DND-41 (cell line): ENCODE measurements around the gene CEMP1.
A peak's percentile ranks its signal among the peaks of the same experiment; 100 is the strongest.

Experiments
- ATAC-seq: fragments of 200-7000 bp; cut with Tn5 transposase; 3 replicates; pipeline ENCODE4 v1.9.1; 2021; ENCODE audit warnings: low read depth; ENCODE audit not compliant: insufficient read depth
- DNase-seq: peaks from one replicate; pipeline ENCODE4 v3.0.0-alpha.2; 2020
- H2AFZ ChIP-seq: 2 replicates; pipeline ENCODE4 v1.6.0; 2012; ENCODE audit warnings: low read depth, low read length
- H3K27ac ChIP-seq: 2 replicates; pipeline ENCODE4 v1.5.1; 2012; ENCODE audit warnings: low read length, inconsistent platforms
- H3K27me3 ChIP-seq: fragments of 200-600 bp; sonication (generic); 2 replicates; pipeline ENCODE4 v1.6.0; 2012; ENCODE audit warnings: low read length, mild to moderate bottlenecking, inconsistent platforms; ENCODE audit not compliant: insufficient read depth, poor library complexity
- H3K36me3 ChIP-seq: 2 replicates; pipeline ENCODE4 v1.5.1; 2012; ENCODE audit warnings: low read length, inconsistent platforms; ENCODE audit not compliant: insufficient read depth
- H3K4me1 ChIP-seq: 2 replicates; pipeline ENCODE4 v1.5.1; 2012; ENCODE audit warnings: mild to moderate bottlenecking, low read length; ENCODE audit not compliant: insufficient read depth
- H3K4me2 ChIP-seq: 2 replicates; pipeline ENCODE4 v1.6.0; 2012; ENCODE audit warnings: mild to moderate bottlenecking, moderate library complexity, low read length, inconsistent platforms; ENCODE audit not compliant: insufficient read depth
- H3K4me3 ChIP-seq, 2 experiments: fragments of 200-600 bp in 1 of 2; shearing (Covaris generic) in 1 of 2; 2 replicates each; pipeline ENCODE4 v1.5.1; 2012 to 2016; ENCODE audit warnings: inconsistent platforms in 2 of 2, low read length in 2 of 2, mild to moderate bottlenecking in 2 of 2, low read depth in 1 of 2, moderate library complexity in 1 of 2
- H3K79me2 ChIP-seq: 2 replicates; pipeline ENCODE4 v1.6.0; 2012; ENCODE audit warnings: low read length, inconsistent platforms; ENCODE audit not compliant: insufficient read depth
- H3K9ac ChIP-seq: 2 replicates; pipeline ENCODE4 v1.6.0; 2012; ENCODE audit warnings: low read depth, mild to moderate bottlenecking, inconsistent platforms, low read length, moderate library complexity
- H3K9me3 ChIP-seq: 2 replicates; pipeline ENCODE4 v1.5.1; 2012; ENCODE audit warnings: low read length, moderate library complexity, mild to moderate bottlenecking, inconsistent platforms; ENCODE audit not compliant: insufficient read depth, severe bottlenecking
- H4K20me1 ChIP-seq: 2 replicates; pipeline ENCODE4 v1.6.0; 2012; ENCODE audit warnings: low read length; ENCODE audit not compliant: insufficient read depth
- EZH2 ChIP-seq: IDR thresholded peaks from 3 replicates; pipeline ENCODE4 v1.6.1; 2012; ENCODE audit warnings: borderline replicate concordance, low read depth, mild to moderate bottlenecking, moderate library complexity, low read length, inconsistent platforms; ENCODE audit not compliant: severe bottlenecking
- TF ChIP-seq, protein P1 (sequence below): IDR thresholded peaks from 2 replicates; pipeline ENCODE4 v1.5.1; 2012; ENCODE audit warnings: borderline replicate concordance, low read length, moderate library complexity, mild to moderate bottlenecking; ENCODE audit not compliant: poor library complexity, severe bottlenecking; ENCODE audit errors: extremely low read depth

Gene CEMP1

DNA sequence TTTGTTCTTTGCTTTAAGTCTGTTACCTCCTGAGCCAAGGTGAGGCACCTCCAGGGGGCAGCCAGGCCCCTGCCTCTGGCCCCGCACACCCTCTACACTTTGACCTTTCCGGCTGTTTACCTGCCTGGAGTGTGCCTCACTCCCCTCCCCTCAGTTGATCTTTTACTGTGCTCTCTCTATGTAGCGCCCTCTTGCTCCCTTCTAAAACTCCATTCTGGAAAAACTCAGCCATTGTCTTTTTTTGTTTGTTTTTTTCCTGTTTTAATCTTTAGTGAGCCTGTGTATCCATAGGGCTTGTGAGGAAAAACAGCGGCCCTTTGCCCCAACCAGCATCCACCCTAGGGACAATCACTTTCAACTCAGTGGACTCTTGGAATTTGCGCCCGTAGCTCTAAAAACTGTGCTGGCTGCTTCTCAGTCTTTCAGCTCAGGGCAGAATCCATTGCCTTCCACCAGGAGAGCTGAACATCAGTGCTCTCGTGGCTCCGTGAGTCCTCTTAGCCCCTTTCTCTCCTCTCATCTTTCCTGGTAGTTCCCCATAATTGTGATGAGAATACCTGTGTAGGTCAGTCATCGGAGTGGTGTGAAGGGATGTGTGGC, 6.8 kb downstream of the CEMP1 start:
- no peaks in the 10 kb centered on the region for H3K27me3 ChIP-seq
- TF ChIP-seq, protein P1, sequence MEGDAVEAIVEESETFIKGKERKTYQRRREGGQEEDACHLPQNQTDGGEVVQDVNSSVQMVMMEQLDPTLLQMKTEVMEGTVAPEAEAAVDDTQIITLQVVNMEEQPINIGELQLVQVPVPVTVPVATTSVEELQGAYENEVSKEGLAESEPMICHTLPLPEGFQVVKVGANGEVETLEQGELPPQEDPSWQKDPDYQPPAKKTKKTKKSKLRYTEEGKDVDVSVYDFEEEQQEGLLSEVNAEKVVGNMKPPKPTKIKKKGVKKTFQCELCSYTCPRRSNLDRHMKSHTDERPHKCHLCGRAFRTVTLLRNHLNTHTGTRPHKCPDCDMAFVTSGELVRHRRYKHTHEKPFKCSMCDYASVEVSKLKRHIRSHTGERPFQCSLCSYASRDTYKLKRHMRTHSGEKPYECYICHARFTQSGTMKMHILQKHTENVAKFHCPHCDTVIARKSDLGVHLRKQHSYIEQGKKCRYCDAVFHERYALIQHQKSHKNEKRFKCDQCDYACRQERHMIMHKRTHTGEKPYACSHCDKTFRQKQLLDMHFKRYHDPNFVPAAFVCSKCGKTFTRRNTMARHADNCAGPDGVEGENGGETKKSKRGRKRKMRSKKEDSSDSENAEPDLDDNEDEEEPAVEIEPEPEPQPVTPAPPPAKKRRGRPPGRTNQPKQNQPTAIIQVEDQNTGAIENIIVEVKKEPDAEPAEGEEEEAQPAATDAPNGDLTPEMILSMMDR = no peak
- no peak for TF ChIP-seq EZH2
- no peak overlapping the region for H3K9ac ChIP-seq
- no peak overlapping the region for H3K4me3 ChIP-seq
- no peak overlapping the region for H3K4me2 ChIP-seq
- peaks cover 21% of the 10 kb centered on the region for H3K4me1 ChIP-seq
- ATAC-seq = no peak
- no peaks in the 10 kb centered on the region for H3K9me3 ChIP-seq
- H3K79me2 ChIP-seq = peaks cover 31% of the 10 kb centered on the region
- no peak for DNase-seq
- peaks cover 25% of the 10 kb centered on the region for H4K20me1 ChIP-seq
- peaks cover 69% of the 10 kb centered on the region for H3K36me3 ChIP-seq
- no peak overlapping the region for H2AFZ ChIP-seq
- no peak overlapping the region for H3K27ac ChIP-seq

DNA sequence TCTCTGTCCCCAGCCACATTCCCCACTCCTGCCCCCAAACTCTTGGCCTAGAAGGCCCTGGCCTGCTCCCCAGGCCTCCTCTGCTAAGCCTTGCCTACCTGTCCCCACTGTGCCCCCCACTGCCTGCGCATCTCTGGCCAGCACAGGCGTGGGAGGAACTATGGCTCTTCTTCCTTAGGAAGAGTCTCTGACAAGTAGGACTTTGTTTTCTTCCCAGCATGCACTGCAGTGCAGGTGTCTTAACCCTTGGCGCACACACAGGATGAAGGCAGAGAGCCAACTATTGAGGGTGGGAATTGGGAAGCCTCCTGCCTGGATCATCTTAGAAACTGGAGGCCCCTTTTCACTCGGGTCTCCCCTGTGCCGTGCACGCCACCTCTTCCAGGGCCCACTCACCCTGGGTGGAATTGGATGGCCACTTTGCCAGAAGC, 7.4 kb downstream of the CEMP1 start:
- Histone ChIP-seq H3K27me3 (no peaks in the 10 kb centered on the region), H3K4me2 (no peak overlapping the region), H3K79me2 (peaks cover 38% of the 10 kb centered on the region), H3K4me3 (no peak overlapping the region), H3K9ac (no peak overlapping the region), H4K20me1 (peaks cover 31% of the 10 kb centered on the region), H3K36me3 (peaks cover 69% of the 10 kb centered on the region), H3K4me1 (peaks cover 27% of the 10 kb centered on the region), H3K27ac (no peak overlapping the region), H3K9me3 (no peaks in the 10 kb centered on the region), H2AFZ (no peak overlapping the region)
- no peak for DNase-seq
- ATAC-seq = no peak
- TF ChIP-seq EZH2 = no peak
- TF ChIP-seq, protein P1 = no peak

GRCh38 chr16:2520784-2521531, 10.2 kb downstream of the CEMP1 start:
- peaks cover 56% of the 10 kb centered on the region for H3K36me3 ChIP-seq
- peak overlapping the region; percentile 99 for H3K4me2 ChIP-seq
- peak; percentile 39; the same call in 2 of the 3 replicates for ATAC-seq
- peak overlapping the region; percentile 63 for H3K9ac ChIP-seq
- peaks cover 52% of the 10 kb centered on the region for H4K20me1 ChIP-seq
- H2AFZ ChIP-seq = peak overlapping the region; percentile 68
- peak overlapping the region; percentile 33 to 84; a peak in 3 of 4 replicates for H3K4me3 ChIP-seq
- TF ChIP-seq, protein P1 = no peak
- TF ChIP-seq EZH2 = no peak
- H3K9me3 ChIP-seq = no peaks in the 10 kb centered on the region
- H3K4me1 ChIP-seq = peaks cover 56% of the 10 kb centered on the region
- H3K27me3 ChIP-seq = no peaks in the 10 kb centered on the region
- H3K79me2 ChIP-seq = peaks cover 66% of the 10 kb centered on the region
- DNase-seq = peak; percentile 40
- peak overlapping the region; percentile 76 for H3K27ac ChIP-seq
